Right lobe of liver (tissue), 4 donors: ENCODE data around the gene GOSR2.

Experiments used
- POLR2A ChIP-seq: fragments of 450-650 bp; IDR thresholded peaks from one replicate; pipeline ENCODE4 v1.6.1; 2017; ENCODE audit warnings: antibody characterized with exemption, mild to moderate bottlenecking
- TF ChIP-seq, protein P1 (sequence below), 4 donors: fragments of 200-600 bp in 3 of 4; fragments of 450-650 bp in 1 of 4; IDR thresholded peaks; one replicate each; pipeline versions ENCODE4 v1.5.1 to v1.8.0; 2016 to 2022; ENCODE audit warnings: antibody characterized with exemption in 4 of 4, mild to moderate bottlenecking in 2 of 4
- donor health status: DM: no; HTN: no; CAD: no.
- donor health status: DM: no; HTN: no; CAD: no.
- donor health status: DM: no; HTN: yes; CAD: no.

DNA sequence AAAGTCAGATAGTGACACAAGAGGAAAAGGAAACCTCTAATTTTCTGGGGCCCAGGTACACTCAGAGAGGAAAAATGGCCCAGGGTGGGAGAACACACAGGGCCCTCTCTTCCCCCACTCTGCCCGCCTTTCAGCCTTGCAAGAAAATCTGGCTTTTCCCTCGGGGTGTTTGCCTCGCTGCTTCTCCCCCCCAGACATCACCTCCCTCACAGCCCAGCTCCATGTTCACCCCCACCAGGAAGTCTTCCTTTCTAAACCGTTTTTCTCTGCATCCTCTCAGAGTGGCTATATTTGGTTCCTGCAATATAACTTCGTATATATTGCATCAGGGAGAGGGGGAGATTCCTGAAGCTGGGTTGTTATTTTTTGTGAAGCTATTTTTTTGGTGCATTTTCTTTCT, 28.7 kb downstream of the GOSR2 start:
- TF ChIP-seq, protein P1, sequence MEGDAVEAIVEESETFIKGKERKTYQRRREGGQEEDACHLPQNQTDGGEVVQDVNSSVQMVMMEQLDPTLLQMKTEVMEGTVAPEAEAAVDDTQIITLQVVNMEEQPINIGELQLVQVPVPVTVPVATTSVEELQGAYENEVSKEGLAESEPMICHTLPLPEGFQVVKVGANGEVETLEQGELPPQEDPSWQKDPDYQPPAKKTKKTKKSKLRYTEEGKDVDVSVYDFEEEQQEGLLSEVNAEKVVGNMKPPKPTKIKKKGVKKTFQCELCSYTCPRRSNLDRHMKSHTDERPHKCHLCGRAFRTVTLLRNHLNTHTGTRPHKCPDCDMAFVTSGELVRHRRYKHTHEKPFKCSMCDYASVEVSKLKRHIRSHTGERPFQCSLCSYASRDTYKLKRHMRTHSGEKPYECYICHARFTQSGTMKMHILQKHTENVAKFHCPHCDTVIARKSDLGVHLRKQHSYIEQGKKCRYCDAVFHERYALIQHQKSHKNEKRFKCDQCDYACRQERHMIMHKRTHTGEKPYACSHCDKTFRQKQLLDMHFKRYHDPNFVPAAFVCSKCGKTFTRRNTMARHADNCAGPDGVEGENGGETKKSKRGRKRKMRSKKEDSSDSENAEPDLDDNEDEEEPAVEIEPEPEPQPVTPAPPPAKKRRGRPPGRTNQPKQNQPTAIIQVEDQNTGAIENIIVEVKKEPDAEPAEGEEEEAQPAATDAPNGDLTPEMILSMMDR (IDR thresholded peaks at IDR 0.05): no peak
- TF ChIP-seq POLR2A: no peak
